Stimulated activated CD4-positive, alpha-beta T cell treated with anti-CD3 and anti-CD28 coated beads, Interleukin-12 subunit alpha, Interleukin-12 subunit beta, amount 100 ng/mL, for 48 hours (primary cell): Measurements from ENCODE around the gene TIMM22.
"Not testable (repeated sequence)": the region's sequence is repeated elsewhere in the genome, so short reads cannot be mapped to it uniquely, and the experiment has no call there.

Experiments
- DNase-seq, 3 donors: peaks; one replicate each; pipeline ENCODE4 v3.0.0-alpha.2; 2020; ENCODE audit warnings: low read depth in 2 of 3, low spot score in 1 of 3

TIMM22 gene

GRCh38 chr17:996554-997344, at the start of gene TIMM22:
Gene TIMM22 (plus strand): TSS chr17:997129. CDS start chr17:997143, 14 bp downstream.
- peak; percentile 88 to 89 (median 89) for DNase-seq

DNA sequence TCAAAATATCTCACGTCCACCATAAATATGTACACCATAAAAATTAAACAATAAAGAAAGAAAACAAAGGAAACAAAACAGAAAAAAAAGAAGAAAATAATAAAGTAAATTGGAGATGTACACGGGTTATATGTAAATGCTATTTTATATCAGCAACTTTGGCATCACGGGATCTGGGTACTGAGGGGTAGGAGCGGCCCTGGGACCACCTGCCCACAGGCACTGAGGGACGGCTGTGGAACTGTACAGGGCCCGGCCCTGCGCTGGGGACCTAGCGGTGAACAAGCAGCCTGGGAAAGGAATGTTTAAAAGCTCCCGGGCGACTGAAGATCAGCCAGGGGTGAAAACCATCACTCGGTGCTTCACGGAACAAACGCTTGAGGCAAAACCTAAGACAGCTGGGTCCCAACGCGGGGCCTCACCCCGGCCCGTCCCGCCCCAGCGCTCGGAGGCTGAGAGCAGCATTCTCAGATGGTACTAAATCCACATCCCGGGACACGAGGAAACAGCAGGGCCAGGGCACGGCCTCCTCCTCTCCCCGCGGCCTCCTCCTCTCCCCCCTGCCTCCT, 48.6 kb upstream of the TIMM22 start:
- DNase-seq, result no peak

GRCh38 chr17:949623-950303, 47.2 kb upstream of the TIMM22 start:
- DNase-seq, result no peak

DNA sequence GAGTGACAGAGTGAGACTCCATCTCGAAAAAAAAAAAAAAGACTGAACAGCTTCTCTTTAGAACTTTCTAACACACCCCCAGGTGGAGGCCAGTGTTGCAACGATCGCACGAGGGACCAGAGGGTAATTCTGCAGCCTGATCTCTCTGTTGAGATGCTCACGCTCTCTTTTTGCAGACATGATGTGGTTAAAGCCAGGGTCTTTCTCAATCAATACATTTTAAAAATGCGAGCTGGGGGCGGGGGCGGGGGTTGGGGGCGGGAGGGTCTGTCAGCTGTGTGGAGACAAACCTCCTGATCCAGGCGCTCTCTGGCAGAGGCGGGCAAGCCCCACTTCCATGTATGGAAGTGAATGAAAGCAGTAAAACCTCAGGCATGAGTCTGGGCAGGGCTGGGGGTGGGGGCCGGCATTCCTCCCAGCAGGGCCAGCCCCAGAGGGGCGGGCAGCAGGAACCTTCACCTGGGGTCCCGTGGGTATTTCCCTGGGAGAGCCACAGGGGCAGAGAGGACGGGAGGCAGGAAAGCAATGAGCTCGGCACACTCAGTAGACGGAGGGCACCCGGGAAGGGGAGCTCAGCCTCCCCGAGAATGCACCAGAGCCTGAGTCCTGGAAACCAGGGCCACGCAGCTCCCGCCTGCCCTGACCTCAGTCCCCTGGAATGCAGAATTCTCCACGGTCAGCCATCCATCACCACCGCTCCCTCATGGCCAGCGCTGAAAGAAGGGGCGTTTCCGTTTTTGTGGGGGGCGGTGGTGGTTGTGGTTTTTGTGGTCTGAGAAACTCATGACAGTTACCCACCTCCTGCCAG, 45.4 kb upstream of the TIMM22 start:
- no peak for DNase-seq

GRCh38 chr17:952592-952991, 44.3 kb upstream of the TIMM22 start:
- not testable (repeated sequence) for DNase-seq

GRCh38 chr17:953767-954166, 43.2 kb upstream of the TIMM22 start:
- no peak for DNase-seq

GRCh38 chr17:954431-955164, 42.3 kb upstream of the TIMM22 start:
- no peak for DNase-seq

DNA sequence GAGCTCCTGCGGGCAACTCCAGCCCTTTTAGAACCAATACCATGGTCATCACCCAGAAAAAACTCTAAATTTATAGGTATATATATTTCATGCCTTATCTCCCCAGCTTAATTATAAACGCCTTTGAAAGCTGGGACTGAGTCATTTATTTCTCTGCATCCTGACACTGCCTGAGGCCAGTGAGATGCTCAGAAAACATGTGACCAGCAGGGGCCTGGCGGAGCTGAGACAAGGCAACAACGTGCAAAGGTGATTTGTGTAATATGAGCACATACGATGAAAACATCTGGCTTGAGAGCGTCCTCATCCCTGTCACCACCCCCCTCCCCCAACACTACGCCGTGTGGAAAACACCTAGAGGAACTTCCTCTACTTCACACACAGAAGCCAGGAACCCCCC, 40.0 kb upstream of the TIMM22 start:
- no peak for DNase-seq

GRCh38 chr17:957856-958421, 39.0 kb upstream of the TIMM22 start:
- no peak for DNase-seq

DNA sequence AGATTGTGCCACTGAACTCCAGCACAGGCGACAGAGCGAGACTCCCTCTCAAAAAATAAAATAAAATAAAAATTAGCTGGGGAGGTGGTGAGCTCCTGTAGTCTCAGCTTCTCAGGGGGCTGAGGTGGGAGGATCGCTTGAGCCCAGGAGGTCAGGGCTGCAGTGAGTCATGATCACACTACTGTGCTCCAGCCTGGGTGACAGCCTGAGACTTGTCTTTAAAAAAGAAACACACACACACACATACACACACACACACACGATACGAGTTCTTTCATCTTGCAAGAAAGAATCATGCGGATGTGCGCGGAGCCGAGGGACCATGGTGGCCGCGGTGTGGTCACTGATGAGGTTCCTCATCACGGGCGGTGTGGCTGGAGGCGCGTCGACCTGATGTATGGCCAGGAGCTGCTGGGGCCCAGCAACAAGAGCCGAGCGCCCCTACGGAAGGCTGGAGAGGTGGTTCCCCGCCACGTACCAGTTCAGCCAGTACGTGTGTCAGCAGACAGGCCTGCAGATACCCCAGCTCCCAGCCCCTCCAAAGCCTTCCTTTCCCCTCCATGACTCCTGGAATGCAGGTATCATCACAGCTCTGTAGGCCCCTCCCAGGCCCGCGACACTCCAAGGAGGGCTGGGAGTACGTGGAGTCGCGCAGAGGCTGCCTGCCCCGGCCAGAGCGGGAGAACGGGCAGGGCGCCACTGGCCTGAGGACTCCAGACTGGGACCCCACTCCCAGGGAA, 38.0 kb upstream of the TIMM22 start:
- no peak for DNase-seq

GRCh38 chr17:962166-962565, 34.8 kb upstream of the TIMM22 start:
- DNase-seq, result no peak

DNA sequence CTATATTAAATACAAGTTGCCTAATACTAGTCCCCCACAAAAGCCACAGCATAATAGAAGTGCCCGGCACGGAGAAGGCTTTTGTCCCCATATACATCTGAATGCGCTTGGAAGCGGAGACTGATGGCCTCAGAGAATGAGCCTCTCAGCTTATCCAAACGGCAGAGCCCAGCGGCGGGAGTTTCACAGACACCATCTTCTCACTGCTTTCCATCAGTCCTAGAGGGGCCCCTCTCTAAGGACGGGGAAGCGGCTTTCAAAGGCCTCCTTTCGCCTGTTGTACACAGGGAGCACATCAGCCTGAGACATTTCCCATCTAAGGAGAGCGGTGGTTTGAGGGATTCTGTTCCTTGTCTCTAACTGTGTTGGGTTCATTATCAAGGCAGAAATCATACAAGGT, 34.3 kb upstream of the TIMM22 start:
- no peak for DNase-seq

- DNase-seq, result no peak
Observed at GRCh38 chr17:964876-965275, 32.1 kb upstream of the TIMM22 start.

DNA sequence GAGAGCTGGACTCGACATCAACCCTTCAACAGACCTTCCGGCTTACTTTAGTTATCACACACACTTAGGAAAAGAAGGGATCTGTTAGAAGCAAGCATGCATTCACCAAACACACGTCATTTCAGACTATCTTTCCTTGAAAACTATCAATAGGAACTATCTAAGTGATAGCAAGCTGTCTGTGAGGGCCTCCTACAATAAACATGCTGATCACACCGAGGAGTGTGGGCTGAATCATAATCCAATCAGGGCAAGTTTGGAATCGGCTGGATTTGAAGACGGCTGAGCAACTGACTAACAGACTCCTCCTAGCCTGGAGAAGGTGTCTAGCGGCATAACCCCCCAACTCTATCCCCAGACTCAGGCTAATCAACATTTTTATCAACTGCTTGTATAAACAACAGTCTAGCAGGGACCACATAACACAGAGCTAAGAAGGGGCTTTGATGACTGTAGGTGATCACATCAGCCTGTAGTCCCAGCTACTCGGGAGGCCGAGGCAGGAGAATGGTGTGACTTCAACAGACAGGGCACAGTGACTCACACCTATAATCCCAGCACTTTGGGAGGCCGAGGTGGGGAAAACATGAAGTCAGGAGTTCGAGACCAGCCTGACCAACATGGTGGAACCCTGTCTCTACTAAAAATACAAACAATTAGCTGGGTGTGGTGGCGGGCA, 31.5 kb upstream of the TIMM22 start:
- DNase-seq, result no peak

- no peak for DNase-seq
Observed at GRCh38 chr17:967122-967521, 29.8 kb upstream of the TIMM22 start.

DNA sequence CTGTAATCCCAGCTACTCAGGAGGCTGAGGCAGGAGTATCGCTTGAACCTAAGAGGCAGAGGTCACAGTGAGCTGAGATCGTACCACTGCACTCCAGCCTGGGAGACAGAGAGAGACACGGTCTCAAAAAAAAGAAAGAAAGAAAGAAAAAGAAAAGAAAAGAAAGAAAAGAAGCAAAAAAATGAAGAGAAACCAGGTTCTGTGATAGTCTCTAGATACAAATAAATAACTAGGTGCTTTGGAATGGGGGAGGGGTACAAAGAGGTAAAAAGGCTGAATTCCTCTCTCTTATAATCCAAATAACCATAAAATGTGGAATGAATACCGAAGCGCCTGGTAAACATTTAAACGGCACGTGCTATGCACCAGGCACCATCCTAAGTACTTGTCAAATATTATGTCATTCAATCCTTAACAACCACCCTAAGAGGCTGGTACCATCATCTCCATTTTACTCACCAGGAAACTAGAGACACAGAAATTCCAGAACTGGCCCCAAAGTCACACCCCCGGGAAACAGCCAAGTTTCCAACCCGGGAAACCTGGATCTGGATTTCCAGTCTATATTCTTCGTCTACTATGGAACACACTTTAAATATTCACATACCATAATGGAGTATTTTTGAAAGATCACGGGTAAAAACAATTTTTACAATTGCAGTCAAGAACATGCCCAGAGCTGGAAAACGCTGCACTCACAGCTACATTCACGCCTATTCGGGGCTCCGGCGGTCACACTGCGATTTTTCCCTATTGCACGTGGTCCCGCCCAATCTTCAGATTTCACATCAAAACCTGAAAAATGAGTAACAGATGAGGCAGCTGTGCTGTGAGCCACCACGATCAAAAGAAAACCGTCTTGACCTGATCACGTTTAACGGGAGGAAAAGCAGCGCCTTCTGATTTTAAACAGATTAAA, 27.9 kb upstream of the TIMM22 start:
- DNase-seq, result no peak

DNA sequence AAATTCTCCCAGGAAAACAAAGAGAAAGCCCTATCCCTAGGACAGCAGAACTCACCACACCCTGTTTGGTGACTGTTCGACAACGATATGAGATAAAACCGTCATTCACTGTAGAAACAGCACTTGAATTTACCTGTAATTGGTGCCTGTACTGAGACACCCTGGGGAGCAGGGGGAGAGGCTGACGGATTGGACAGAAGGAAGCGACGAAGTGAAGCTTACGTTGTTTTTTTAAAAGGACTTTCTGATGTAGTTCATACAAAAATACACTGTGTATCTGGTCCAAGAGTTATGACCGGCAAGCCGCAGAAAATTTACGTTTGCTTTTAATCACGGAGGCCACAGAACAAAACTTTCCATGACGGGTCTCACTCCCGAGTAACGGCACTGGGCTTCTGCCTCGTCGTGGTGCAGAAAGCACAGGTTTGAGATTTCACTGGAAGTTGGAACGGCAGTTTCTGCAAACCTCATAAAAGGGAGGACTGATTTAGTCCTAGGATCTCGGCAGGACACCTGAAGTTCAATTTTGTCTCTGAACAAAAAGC, 27.0 kb upstream of the TIMM22 start:
- DNase-seq, result no peak

GRCh38 chr17:970364-970763, 26.6 kb upstream of the TIMM22 start:
- DNase-seq, result no peak
